CD4-positive, alpha-beta T cell treated with Interleukin-4 for 4 hours (primary cell): ENCODE results near the gene CCL24.
"Not testable (repeated sequence)": the region's sequence is repeated elsewhere in the genome, so short reads cannot be mapped to it uniquely, and the experiment has no call there.

Experiments used
- DNase-seq: peaks from one replicate; pipeline ENCODE4 v3.0.0-alpha.2; 2020

CCL24 gene

DNA sequence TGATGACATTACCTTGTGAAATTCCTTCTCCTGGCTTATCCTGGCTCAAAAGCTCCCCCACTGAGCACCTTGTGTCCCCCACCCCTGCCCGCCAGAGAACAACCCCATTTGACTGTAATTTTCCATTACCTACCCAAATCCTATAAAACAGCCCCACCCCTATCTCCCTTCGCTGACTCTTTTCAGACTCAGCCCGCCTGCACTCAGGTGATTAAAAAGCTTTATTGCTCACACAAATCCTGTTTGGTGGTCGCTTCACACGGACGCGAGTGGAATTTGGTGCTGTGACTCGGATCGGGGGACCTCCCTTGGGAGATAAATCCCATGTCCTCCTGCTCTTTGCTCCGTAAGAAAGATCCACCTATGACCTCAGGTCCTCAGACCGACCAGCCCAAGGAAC lies 34.6 kb downstream of the CCL24 start:
- DNase-seq, result not testable (repeated sequence)

DNA sequence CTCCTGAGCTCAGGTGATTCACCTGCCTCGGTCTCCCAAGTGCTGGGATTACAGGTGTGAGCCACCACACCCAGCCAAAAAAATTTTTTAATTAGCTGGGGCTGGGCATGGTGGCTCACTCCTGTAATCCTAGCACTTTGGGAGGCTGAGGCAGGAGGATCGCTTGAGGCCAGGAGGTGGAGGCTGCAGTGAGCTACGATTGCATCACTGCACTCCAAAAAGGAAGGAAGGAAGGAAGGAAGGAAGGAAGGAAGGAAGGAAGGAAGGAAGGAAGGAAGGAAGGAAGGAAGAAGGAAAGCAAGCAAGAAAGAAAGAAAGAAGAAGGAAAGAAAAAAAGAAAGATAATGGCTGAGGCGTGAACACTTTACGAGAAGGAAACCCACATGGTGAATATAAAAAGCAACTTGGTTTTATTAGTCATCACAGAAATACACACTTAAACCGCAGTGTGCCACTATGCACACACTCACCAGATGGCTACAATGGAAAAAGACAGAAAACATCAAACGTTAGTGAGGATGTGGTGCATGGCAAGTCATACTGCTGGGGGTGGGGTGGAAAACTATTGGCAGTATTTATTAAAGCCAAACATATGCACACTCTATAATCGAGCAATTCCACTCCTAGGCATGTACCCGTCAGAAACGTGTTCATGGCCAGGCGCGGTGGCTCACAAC lies 37.2 kb downstream of the CCL24 start:
- DNase-seq, result peak; percentile 77

DNA sequence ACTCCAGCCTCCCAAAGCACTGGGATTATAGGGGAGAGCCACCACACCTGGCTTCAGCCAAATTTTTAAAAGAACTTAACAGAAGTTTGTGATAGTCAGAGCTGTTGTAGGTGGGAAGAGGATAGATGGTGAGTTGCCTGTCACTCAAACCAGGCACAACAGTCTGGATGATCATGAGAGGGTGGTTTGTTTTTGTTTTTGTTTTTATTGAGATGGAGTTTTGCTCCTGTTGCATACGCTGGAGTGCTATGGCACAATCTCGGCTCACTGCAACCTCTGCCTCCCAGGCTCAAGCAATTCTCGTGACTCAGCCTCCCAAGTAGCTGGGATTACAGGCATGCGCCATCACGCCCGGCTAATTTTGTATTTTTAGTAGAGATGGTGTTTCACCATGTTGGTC lies 39.6 kb downstream of the CCL24 start:
- DNase-seq, result not testable (repeated sequence)

DNA sequence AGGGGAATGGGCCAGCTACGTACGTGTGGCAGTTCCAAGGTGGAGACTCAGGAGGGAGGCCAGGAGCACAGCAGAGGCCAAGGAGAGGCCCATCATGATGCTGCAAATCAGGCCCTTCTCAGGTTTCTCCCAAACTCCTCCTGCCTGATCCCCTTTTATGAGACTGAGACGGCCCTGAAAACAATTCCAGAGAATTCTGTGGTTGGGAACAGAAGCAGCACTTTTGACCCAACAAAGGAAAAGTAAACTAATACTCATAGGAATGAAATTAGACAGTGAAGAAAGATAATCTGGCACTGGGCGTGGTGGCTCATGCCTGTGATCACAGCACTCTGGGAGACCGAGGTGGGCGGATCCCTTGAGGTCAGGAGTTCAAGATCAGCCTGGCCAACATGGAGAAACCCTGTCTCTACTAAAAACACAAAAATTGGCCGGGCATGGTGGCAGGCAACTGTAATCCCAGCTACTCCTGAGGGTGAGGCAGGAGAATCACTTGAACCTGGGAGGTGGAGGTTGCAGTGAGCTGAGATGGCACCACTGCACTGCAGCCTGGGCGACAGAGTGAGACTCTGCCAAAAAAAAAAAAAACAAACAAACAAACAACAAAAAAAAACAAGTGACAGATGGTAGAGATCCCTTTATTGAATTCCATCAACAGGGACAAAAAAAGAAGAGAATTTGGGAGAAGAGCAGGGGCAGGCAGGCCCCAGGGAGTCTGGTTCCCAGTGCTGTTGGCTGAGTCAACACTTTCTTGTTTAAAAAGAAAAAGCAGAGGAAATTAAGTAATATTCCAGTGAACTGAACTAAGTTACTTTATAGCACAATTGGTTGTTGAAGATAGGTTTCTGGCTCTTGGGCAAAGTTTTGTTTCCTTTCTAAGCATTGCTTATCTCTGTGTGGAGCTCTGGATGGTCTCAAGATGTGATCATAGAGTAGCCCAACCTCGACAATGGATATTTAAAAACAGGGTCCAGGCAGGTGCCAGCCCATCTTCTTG lies 41.2 kb downstream of the CCL24 start, which contains the start of gene CCL26:
Gene CCL26, minus strand, starts transcription at position 131 of the 997 bp plus-strand sequence. Its CDS starts 35 bp downstream, at position 96.
- no peak for DNase-seq

DNA sequence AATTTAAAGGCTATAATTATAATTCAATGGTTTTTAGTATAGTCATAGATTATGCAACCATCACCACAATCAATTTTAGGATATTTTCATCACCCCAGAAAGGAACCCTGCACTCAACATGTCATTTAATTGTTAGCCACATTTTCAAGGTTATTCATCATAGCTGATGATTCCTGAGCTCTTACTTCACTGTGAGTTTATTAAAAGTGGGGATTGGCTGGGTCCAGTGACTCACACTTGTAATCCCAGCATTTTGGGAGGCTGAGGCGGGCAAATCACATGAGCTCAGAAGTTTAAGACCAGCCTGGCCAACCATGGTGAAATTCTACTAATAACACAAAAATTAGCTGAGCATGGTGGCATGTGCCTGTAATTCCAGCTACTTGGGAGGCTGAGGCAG lies 42.4 kb downstream of the CCL24 start:
- DNase-seq, result no peak

DNA sequence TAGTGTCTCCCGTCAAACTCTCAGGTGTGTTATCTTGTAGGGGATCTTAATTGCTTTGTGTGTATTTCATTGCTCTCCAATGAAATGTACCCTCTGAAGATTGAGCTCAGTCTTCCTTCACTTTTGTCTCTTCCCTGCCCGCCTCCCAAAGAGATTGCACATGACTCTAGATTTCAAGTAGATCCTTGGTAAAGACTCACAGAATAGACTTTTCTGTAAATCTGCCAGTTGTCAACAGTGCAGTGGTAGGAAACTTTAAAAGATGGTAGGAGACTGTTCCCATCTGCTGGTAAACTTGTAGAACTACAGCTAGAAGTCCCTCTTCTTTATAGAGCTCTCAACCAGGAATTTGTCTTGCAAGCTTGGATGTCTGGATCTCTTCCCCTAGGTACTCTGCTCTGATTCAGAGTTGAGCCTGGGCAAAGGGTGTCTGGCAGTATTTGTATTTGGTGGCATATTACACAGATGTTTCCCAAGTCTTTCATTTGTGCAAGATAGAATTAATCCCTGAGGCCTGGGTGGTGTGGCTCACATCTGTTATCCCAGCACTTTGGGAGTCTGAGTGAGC lies 51.2 kb downstream of the CCL24 start:
- DNase-seq, result peak; percentile 54

DNA sequence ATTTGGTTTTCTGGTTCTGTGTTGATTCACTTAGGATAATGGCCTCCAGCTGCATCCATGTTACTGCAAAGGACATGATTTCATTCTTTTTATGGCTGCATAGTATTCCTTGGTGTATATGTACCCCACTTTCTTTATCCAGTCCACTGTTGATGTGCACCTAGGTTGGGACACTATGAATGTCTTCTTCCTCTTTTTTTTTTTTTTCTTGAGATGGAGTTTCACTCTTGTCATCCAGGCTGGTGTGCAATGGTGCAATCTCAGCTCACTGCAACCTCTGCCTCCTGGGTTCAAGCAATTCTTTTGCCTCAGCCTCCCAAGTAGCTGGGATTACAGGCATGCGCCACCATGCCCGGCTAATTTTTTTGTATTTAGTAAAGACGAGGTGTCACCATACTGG lies 51.8 kb downstream of the CCL24 start:
- not testable (repeated sequence) for DNase-seq
